ENCODE measurements around the gene ZNF230.

The ZNF230 gene

DNA sequence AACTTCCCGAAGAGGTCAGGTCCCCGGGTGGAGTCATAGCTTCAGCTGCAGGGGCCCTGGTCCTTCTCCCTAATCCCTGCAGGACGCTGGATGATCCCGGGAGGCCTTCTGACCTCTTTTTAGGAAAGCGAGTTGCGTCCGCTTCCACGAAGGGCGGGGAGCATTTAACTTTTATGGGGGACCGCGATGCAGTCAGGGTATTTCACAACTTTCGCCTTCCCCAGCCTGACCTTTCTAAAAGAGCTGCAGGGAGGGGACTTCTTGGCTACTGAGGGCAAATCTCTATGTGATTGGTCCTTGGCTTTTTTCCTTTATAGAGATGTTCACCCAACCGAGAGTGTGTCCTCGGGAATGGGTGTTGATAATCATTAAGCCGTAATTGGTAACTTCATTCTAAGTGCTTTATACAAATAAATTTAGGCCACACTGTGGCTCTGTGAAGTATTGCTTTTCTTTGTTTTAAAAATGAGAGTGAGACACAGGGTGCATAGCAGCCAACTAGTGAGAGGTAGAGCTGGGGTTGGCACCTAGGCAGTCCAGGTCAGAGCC, 778 bp downstream of the ZNF230 start:
- ChIA-PET CTCF (interaction anchor here (0.5 to 1.5 kb wide), 5 partner anchors 10 to 654 kb away, joined by 3 to 5 read pairs (median 3); no protein-coding TSS in a partner anchor), POLR2A (interaction anchor here (0.5 to 3.8 kb wide), 8 partner anchors 15 to 204 kb away, joined by 3 to 17 read pairs (median 4); partner anchors contain the start of genes ZNF155, ZNF221, ZNF223 and ZNF225)
- Histone ChIP-seq H3K36me3 (ENCODE audit: control insufficient read depth in 2 of 2, insufficient read depth in 1 of 2, low read length in 2 of 2) (peaks cover 22 to 42% of the 10 kb centered on the region in 2 experiments), H3K9me3 (ENCODE audit: control insufficient read depth, insufficient read depth, low read depth, low read length) (peaks cover 14% of the 10 kb centered on the region), H3K27ac (ENCODE audit: extremely low read depth, low read depth, low read length) (peak overlapping the region; percentile 54), H3K4me3 (ENCODE audit: low read depth, low read length) (peak overlapping the region; percentile 52), H3K4me1 (ENCODE audit: control insufficient read depth, insufficient read depth, low read length) (peaks cover 10% of the 10 kb centered on the region)
- TF ChIP-seq ZNF266 (tag by site-specific recombination; IDR thresholded peaks at IDR 0.05; ENCODE audit: low read depth) (no peak), ZBTB8A (tag by site-specific recombination; IDR thresholded peaks at IDR 0.05) (no peak), ZNF658 (tag by site-specific recombination; IDR thresholded peaks at IDR 0.05) (no peak), ZNF175 (tag by site-specific recombination; IDR thresholded peaks at IDR 0.05) (no peak), ZNF645 (tag by site-specific recombination; IDR thresholded peaks at IDR 0.05) (no peak), ZNF600 (tag by site-specific recombination; IDR thresholded peaks at IDR 0.05) (no peak), ZBTB20 (tag by site-specific recombination; IDR thresholded peaks at IDR 0.05) (peak; percentile 95), ZNF133 (tag by site-specific recombination; IDR thresholded peaks at IDR 0.05) (no peak), YY1 (tag by site-specific recombination; IDR thresholded peaks at IDR 0.05) (no peak), ZNF433 (tag by site-specific recombination; IDR thresholded peaks at IDR 0.05; ENCODE audit: low read depth) (no peak), ZNF391 (tag by site-specific recombination; IDR thresholded peaks at IDR 0.05; ENCODE audit: borderline replicate concordance, low read depth) (no peak), BCL11A (tag by site-specific recombination; IDR thresholded peaks at IDR 0.05; ENCODE audit: low read depth) (0 out of 2 replicates have a peak, but pooled peaks have one; percentile 3), ZSCAN30 (tag by site-specific recombination; IDR thresholded peaks at IDR 0.05) (peak; percentile 65; the same call in 1 of the 2 replicates), ZNF629 (tag by site-specific recombination; IDR thresholded peaks at IDR 0.05) (no peak), ZNF677 (tag by site-specific recombination; IDR thresholded peaks at IDR 0.05) (0 out of 2 replicates have a peak, but pooled peaks have one; percentile 43), ZBTB17 (tag by site-specific recombination; IDR thresholded peaks at IDR 0.05) (no peak), ZNF350 (tag by site-specific recombination; IDR thresholded peaks at IDR 0.05) (peak; percentile 25; the same call in 1 of the 2 replicates), ZNF768 (tag by site-specific recombination; IDR thresholded peaks at IDR 0.05) (no peak), ZNF341 (tag by site-specific recombination; IDR thresholded peaks at IDR 0.05; ENCODE audit: low read depth) (no peak), ZNF660 (tag by site-specific recombination; IDR thresholded peaks at IDR 0.05) (peak; percentile 10; the same call in 1 of the 2 replicates), ZNF24 (tag by site-specific recombination; IDR thresholded peaks at IDR 0.05) (no peak), ZNF302 (tag by site-specific recombination; IDR thresholded peaks at IDR 0.05; ENCODE audit: low read depth) (no peak), BCL6B (tag by site-specific recombination; IDR thresholded peaks at IDR 0.05) (0 out of 2 replicates have a peak, but pooled peaks have one; percentile 18)
- TF ChIP-seq, protein P1, sequence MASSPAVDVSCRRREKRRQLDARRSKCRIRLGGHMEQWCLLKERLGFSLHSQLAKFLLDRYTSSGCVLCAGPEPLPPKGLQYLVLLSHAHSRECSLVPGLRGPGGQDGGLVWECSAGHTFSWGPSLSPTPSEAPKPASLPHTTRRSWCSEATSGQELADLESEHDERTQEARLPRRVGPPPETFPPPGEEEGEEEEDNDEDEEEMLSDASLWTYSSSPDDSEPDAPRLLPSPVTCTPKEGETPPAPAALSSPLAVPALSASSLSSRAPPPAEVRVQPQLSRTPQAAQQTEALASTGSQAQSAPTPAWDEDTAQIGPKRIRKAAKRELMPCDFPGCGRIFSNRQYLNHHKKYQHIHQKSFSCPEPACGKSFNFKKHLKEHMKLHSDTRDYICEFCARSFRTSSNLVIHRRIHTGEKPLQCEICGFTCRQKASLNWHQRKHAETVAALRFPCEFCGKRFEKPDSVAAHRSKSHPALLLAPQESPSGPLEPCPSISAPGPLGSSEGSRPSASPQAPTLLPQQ (tag by site-specific recombination; IDR thresholded peaks at IDR 0.05), result no peak
- TF ChIP-seq, protein P2, sequence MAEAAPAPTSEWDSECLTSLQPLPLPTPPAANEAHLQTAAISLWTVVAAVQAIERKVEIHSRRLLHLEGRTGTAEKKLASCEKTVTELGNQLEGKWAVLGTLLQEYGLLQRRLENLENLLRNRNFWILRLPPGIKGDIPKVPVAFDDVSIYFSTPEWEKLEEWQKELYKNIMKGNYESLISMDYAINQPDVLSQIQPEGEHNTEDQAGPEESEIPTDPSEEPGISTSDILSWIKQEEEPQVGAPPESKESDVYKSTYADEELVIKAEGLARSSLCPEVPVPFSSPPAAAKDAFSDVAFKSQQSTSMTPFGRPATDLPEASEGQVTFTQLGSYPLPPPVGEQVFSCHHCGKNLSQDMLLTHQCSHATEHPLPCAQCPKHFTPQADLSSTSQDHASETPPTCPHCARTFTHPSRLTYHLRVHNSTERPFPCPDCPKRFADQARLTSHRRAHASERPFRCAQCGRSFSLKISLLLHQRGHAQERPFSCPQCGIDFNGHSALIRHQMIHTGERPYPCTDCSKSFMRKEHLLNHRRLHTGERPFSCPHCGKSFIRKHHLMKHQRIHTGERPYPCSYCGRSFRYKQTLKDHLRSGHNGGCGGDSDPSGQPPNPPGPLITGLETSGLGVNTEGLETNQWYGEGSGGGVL (tag by site-specific recombination; IDR thresholded peaks at IDR 0.05), result peak; percentile 4; the same call in 1 of the 2 replicates
- TF ChIP-seq, protein P3, sequence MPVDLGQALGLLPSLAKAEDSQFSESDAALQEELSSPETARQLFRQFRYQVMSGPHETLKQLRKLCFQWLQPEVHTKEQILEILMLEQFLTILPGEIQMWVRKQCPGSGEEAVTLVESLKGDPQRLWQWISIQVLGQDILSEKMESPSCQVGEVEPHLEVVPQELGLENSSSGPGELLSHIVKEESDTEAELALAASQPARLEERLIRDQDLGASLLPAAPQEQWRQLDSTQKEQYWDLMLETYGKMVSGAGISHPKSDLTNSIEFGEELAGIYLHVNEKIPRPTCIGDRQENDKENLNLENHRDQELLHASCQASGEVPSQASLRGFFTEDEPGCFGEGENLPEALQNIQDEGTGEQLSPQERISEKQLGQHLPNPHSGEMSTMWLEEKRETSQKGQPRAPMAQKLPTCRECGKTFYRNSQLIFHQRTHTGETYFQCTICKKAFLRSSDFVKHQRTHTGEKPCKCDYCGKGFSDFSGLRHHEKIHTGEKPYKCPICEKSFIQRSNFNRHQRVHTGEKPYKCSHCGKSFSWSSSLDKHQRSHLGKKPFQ (tag by site-specific recombination; IDR thresholded peaks at IDR 0.05), result no peak
- TF ChIP-seq, protein P4, sequence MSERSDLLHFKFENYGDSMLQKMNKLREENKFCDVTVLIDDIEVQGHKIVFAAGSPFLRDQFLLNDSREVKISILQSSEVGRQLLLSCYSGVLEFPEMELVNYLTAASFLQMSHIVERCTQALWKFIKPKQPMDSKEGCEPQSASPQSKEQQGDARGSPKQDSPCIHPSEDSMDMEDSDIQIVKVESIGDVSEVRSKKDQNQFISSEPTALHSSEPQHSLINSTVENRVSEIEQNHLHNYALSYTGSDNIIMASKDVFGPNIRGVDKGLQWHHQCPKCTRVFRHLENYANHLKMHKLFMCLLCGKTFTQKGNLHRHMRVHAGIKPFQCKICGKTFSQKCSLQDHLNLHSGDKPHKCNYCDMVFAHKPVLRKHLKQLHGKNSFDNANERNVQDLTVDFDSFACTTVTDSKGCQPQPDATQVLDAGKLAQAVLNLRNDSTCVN (tag by site-specific recombination; optimal IDR thresholded peaks at IDR 0.05), result no peak
